ENCODE measurements around the gene PCTP. TPM values are rescaled to one million over a fixed set of nuclear protein-coding genes. Genes with fewer than 3 reads are reported as not detected.
A peak's percentile ranks its signal among the peaks of the same experiment; 100 is the strongest.

The PCTP gene
- total RNA-seq, result 1 to 10 TPM; 7.6 to 8.1 TPM

GRCh38 chr17:55750750-55751657 lies at the start of gene PCTP:
TSS of gene PCTP (plus strand) at chr17:55751051. CDS start at chr17:55751104, 53 bp downstream.
- peak within 1 kb of the TSS; percentile 77 for H3K4me3 Mint-ChIP-seq

DNA sequence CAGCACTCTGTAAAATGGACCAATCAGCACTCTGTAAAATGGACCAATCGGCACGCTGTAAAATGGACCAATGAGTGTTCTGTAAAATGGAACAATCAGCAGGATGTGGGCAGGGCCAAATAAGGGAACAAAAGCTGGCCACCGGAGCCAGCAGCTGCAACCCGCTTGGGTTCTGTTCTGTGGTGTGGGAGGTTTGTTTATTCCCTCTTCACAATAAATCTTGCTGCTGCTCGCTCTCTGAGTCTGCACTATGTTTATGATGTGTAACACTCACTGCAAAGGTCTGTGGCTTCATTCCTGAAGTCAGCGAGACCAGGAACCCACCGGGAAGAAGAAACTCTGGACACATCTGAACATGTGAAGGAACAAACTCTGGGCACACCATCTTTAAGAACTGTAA lies 48.7 kb upstream of the PCTP start:
- Mint-ChIP-seq H3K4me1 (no peaks in the 10 kb centered on the region), H3K36me3 (ENCODE audit: low read depth) (no peaks in the 10 kb centered on the region), H3K9me3 (ENCODE audit: low read depth) (no peaks in the 10 kb centered on the region), H3K27ac (no peak overlapping the region), H3K4me3 (no peak overlapping the region), H3K27me3 (peaks cover 39% of the 10 kb centered on the region)
- CTCF ChIA-PET, result interaction anchor here (1.0 kb wide), 1 partner anchor 10 kb away, joined by 5 read pairs; no protein-coding TSS in a partner anchor
- intact Hi-C loops (cut with DNase I, micrococcal nuclease), result no loop called here
- DNase-seq (no peak), ATAC-seq (no peak)
- POLR2A ChIA-PET, result no interaction called here

More at GRCh38 chr17:55750750-55751657, at the start of gene PCTP:
- H3K27ac Mint-ChIP-seq, result peak within 1 kb of the TSS; percentile 44
- ChIA-PET POLR2A (interaction anchor here (0.6 kb wide), 1 partner anchor 20 kb away, joined by 3 read pairs; no protein-coding TSS in a partner anchor), CTCF (interaction anchor here (0.6 to 3.2 kb wide), 7 partner anchors 11 to 225 kb away, joined by 3 to 29 read pairs (median 5); no protein-coding TSS in a partner anchor)
- H3K27me3 Mint-ChIP-seq, result peaks cover 26% of the 10 kb centered on the region
- ATAC-seq (peak; percentile 99), DNase-seq (peak; percentile 93)
- intact Hi-C loops (cut with DNase I, micrococcal nuclease), result loop anchor here (1.0 to 2.0 kb wide), 3 partner anchors 17 to 330 kb away; partner anchors contain the start of gene MMD (in 1 of the 2)
- no peaks in the 10 kb centered on the region for H3K36me3 Mint-ChIP-seq (ENCODE audit: low read depth)
- peaks cover 11% of the 10 kb centered on the region for H3K4me1 Mint-ChIP-seq
- H3K9me3 Mint-ChIP-seq (ENCODE audit: low read depth), result no peaks in the 10 kb centered on the region

- DNase-seq (no peak), ATAC-seq (no peak)
- intact Hi-C loops (cut with DNase I, micrococcal nuclease), result no loop called here
- POLR2A ChIA-PET, result interaction anchor here (0.6 kb wide), 1 partner anchor 20 kb away, joined by 11 read pairs; no protein-coding TSS in a partner anchor
- CTCF ChIA-PET, result interaction anchor here (1.0 to 2.2 kb wide), 3 partner anchors 14 to 103 kb away, joined by 4 to 10 read pairs (median 4); partner anchors contain the start of gene TMEM100
- peaks cover 40% of the 10 kb centered on the region for H3K27me3 Mint-ChIP-seq
- H3K27ac Mint-ChIP-seq, result no peak overlapping the region
- no peaks in the 10 kb centered on the region for H3K4me1 Mint-ChIP-seq
- H3K36me3 Mint-ChIP-seq (ENCODE audit: low read depth), result no peaks in the 10 kb centered on the region
- H3K9me3 Mint-ChIP-seq (ENCODE audit: low read depth), result no peaks in the 10 kb centered on the region
- H3K4me3 Mint-ChIP-seq, result no peak overlapping the region
Observed at GRCh38 chr17:55704401-55704800, 46.5 kb upstream of the PCTP start.

- Mint-ChIP-seq H3K4me1 (no peaks in the 10 kb centered on the region), H3K27me3 (peaks cover 43% of the 10 kb centered on the region), H3K4me3 (no peak overlapping the region), H3K9me3 (ENCODE audit: low read depth) (no peaks in the 10 kb centered on the region), H3K36me3 (ENCODE audit: low read depth) (no peaks in the 10 kb centered on the region), H3K27ac (no peak overlapping the region)
- intact Hi-C loops (cut with DNase I, micrococcal nuclease), result no loop called here
- ATAC-seq (no peak), DNase-seq (no peak)
- CTCF ChIA-PET, result no interaction called here
- POLR2A ChIA-PET, result no interaction called here
Observed at GRCh38 chr17:55705847-55706246, 45.0 kb upstream of the PCTP start.

DNA sequence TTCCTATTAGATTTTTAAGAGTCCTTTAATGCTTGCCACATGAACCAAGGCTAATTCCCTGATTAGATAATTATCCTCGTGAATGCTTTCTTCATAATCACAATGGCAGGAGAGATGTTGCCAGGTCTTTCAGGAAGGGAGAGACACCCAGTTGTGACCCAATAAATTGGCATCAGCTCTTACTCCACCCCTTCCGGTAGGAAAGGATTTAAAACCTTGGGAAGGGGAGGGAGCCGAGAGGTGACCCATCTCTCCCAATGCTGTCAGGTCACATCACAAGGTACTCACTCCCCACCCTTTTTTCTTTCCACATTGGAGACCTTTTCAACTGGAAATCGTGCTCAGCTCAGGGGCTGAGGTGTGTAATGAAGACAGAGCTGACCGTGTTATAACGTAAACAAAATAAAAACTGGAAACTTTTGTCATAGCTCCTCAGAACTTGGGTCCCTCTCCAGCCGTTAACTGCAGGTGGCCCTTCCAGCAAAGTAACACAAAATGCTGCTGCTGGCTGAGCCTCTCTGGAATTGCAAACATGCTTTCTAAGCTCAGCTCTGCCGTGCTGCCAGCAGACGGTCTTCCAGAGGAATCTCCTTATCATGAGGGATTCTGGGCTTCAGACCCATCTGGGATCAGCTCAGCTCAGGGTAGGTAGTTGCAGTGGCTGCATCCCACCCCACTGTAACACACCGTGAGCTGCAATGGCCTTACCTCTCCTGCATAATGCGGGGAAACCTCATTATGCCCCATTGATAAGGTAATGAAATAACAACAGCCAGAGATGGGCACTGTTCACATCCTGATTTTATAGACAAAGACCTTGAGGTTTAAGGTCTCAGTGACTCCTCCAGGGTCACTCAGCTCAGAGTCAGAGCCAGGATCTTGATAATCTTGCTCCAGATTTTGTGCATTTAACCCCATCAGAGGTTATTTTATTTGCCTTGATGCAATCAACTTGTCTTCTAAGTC lies 43.8 kb upstream of the PCTP start:
- Mint-ChIP-seq H3K27ac (no peak overlapping the region), H3K36me3 (ENCODE audit: low read depth) (no peaks in the 10 kb centered on the region), H3K4me1 (no peaks in the 10 kb centered on the region), H3K4me3 (no peak overlapping the region), H3K27me3 (peaks cover 35% of the 10 kb centered on the region), H3K9me3 (ENCODE audit: low read depth) (no peaks in the 10 kb centered on the region)
- DNase-seq, result no peak
- no peak for ATAC-seq
- CTCF ChIA-PET, result interaction anchor here (0.6 to 3.2 kb wide), 4 partner anchors 12 to 181 kb away, joined by 3 to 14 read pairs (median 4); no protein-coding TSS in a partner anchor
- POLR2A ChIA-PET, result no interaction called here
- intact Hi-C loops (cut with DNase I, micrococcal nuclease), result no loop called here

DNA sequence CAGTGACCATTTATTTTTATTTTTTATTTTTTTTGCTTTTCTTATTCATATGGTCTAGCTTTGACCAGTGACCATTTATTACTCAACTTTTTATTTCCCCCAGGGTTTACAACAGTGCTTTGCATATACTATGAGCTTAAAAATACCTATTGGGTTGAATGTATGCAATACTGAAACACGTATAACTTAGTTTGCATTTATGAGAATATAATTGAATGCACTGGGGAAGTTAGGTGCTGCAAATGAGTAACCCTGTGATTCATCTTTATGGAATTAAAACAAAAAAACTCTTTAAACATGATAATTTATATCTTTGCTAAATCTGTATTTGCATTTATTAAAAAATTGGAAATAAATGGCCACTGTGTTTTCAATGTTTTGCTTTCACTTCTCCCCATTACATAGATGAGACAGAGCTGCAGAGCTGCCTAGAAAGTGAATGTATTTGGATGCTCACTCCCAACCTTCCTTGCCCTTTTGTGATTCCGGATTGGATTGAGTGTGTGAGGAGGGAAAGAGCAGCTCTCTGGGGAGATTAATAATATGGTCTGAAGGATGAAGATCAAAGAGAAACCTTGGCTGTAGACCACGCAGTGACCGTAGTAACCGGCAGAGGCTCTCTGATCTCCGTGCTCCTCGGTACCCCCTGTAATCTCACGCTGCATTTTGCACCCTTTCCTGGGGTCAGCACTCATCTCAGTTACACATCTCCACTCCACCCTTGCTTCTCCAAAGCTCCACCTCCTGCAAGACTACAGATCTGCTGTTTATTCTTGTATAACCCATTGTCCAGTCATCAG lies 42.5 kb upstream of the PCTP start:
- H3K4me1 Mint-ChIP-seq, result no peaks in the 10 kb centered on the region
- CTCF ChIA-PET, result interaction anchor here (1.6 to 3.2 kb wide), 2 partner anchors 10 to 182 kb away, joined by 4 to 14 read pairs; no protein-coding TSS in a partner anchor

GRCh38 chr17:55709440-55709839 lies 41.4 kb upstream of the PCTP start:
- H3K4me3 Mint-ChIP-seq, result no peak overlapping the region
- POLR2A ChIA-PET, result no interaction called here
- ATAC-seq (no peak), DNase-seq (no peak)
- H3K27ac Mint-ChIP-seq, result no peak overlapping the region
- H3K27me3 Mint-ChIP-seq, result peaks cover 26% of the 10 kb centered on the region
- H3K4me1 Mint-ChIP-seq, result no peaks in the 10 kb centered on the region
- intact Hi-C loops (cut with DNase I, micrococcal nuclease), result no loop called here
- H3K9me3 Mint-ChIP-seq (ENCODE audit: low read depth), result no peaks in the 10 kb centered on the region
- H3K36me3 Mint-ChIP-seq (ENCODE audit: low read depth), result no peaks in the 10 kb centered on the region
- CTCF ChIA-PET, result interaction anchor here (3.2 kb wide), 1 partner anchor 9 kb away, joined by 14 read pairs; no protein-coding TSS in a partner anchor

More for the DNA sequence above, 42.5 kb upstream of the PCTP start:
- POLR2A ChIA-PET, result no interaction called here
- Mint-ChIP-seq H3K27me3 (peaks cover 33% of the 10 kb centered on the region), H3K27ac (no peak overlapping the region), H3K4me3 (no peak overlapping the region), H3K9me3 (ENCODE audit: low read depth) (no peaks in the 10 kb centered on the region), H3K36me3 (ENCODE audit: low read depth) (no peaks in the 10 kb centered on the region)
- intact Hi-C loops (cut with DNase I, micrococcal nuclease), result no loop called here
- DNase-seq, result no peak
- ATAC-seq, result no peak

GRCh38 chr17:55709984-55710383 lies 40.9 kb upstream of the PCTP start:
- CTCF ChIA-PET, result interaction anchor here (3.2 kb wide), 1 partner anchor 9 kb away, joined by 14 read pairs; no protein-coding TSS in a partner anchor
- intact Hi-C loops (cut with DNase I, micrococcal nuclease), result loop anchor here in 1 of 2 experiments (5.0 kb wide), 1 partner anchor 58 kb away; no protein-coding TSS in a partner anchor
- Mint-ChIP-seq H3K36me3 (ENCODE audit: low read depth) (no peaks in the 10 kb centered on the region), H3K27me3 (peaks cover 24% of the 10 kb centered on the region), H3K27ac (no peak overlapping the region), H3K4me3 (no peak overlapping the region), H3K9me3 (ENCODE audit: low read depth) (no peaks in the 10 kb centered on the region), H3K4me1 (no peaks in the 10 kb centered on the region)
- ATAC-seq (no peak), DNase-seq (no peak)
- POLR2A ChIA-PET, result no interaction called here

DNA sequence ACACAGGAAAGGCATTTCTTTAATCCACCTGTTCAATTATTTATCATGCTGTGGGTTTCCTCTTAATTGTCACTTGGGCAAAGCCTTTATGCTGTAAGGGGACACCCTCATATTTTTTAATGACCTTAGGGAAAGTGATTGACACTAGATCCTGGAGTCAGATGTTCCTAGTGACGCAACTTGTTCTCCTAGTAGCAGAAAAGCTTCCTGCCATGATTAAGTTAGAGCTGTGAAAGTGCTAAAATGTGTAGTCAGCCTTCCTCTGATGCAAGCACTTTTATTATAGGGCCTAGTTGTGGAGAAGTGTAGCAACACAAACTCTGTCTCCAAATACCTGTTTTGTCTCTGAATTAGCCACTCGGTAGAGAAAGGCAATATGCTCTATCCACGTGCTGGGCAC lies 40.4 kb upstream of the PCTP start:
- no peak overlapping the region for H3K4me3 Mint-ChIP-seq
- peaks cover 24% of the 10 kb centered on the region for H3K27me3 Mint-ChIP-seq
- no peak for DNase-seq
- POLR2A ChIA-PET, result no interaction called here
- CTCF ChIA-PET, result interaction anchor here (0.6 kb wide), 1 partner anchor 436 kb away, joined by 3 read pairs; no protein-coding TSS in a partner anchor
- intact Hi-C loops (cut with DNase I, micrococcal nuclease), result loop anchor here in 1 of 2 experiments (5.0 kb wide), 1 partner anchor 58 kb away; no protein-coding TSS in a partner anchor
- no peaks in the 10 kb centered on the region for H3K9me3 Mint-ChIP-seq (ENCODE audit: low read depth)
- ATAC-seq, result no peak
- no peak overlapping the region for H3K27ac Mint-ChIP-seq
- no peaks in the 10 kb centered on the region for H3K36me3 Mint-ChIP-seq (ENCODE audit: low read depth)
- no peaks in the 10 kb centered on the region for H3K4me1 Mint-ChIP-seq

DNA sequence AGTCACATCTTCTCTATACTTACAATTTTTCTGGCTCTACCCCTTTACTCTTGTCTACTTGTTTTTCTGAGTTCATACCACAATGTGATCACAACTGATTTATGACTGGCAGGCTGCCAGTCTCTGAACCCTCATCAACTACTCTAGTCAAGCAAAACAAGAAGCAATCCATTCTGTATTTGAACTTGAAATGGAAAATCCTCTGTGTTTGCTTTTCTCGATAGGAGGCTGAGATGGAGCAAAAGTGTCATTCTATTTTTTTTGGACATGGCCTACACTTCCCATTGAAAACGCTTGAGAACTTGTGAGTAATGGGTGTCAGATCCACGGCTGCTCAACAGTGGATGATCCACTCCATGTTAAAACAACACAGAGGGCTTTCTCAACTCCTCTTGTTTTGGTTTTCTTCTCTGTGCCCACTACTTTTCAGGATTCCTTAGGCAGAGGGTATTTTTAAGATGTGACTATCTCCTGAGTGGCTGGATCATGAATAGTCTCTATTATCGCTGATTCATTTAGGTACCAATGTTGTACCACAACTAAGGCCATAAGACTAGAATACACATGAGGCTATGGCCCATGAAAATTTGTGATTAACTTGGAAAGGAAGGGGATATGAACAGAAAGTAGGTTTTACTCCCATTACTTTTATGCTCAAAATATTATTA lies 39.9 kb upstream of the PCTP start:
- H3K36me3 Mint-ChIP-seq (ENCODE audit: low read depth), result no peaks in the 10 kb centered on the region
- no peak for DNase-seq
- peaks cover 21% of the 10 kb centered on the region for H3K27me3 Mint-ChIP-seq
- ChIA-PET POLR2A (no interaction called here), CTCF (interaction anchor here (0.6 kb wide), 1 partner anchor 437 kb away, joined by 3 read pairs; no protein-coding TSS in a partner anchor)
- H3K4me3 Mint-ChIP-seq, result no peak overlapping the region
- no peak overlapping the region for H3K27ac Mint-ChIP-seq
- H3K4me1 Mint-ChIP-seq, result no peaks in the 10 kb centered on the region
- intact Hi-C loops (cut with DNase I, micrococcal nuclease), result loop anchor here in 1 of 2 experiments (5.0 kb wide), 1 partner anchor 59 kb away; no protein-coding TSS in a partner anchor
- H3K9me3 Mint-ChIP-seq (ENCODE audit: low read depth), result no peaks in the 10 kb centered on the region
- ATAC-seq, result no peak
